NT2/D1 (cell line): ENCODE measurements around the gene TRPM4.

Experiments used
- YY1 ChIP-seq: IDR thresholded peaks from 2 replicates; pipeline ENCODE4 v1.6.1; 2011; ENCODE audit not compliant: insufficient read length, insufficient read depth
- ZNF274 ChIP-seq: IDR thresholded peaks from 2 replicates; pipeline ENCODE4 v1.6.1; 2011; ENCODE audit warnings: mild to moderate bottlenecking, low read depth, low read length

- TF ChIP-seq ZNF274 (no peak), YY1 (no peak)
Measured at GRCh38 chr19:49196527-49197240, 39.1 kb downstream of the TRPM4 start.
